Right lobe of liver (tissue), 4 donors: ENCODE measurements around the gene RIT1.

Experiments used
- CTCF ChIP-seq, 4 donors: fragments of 200-600 bp in 3 of 4; fragments of 450-650 bp in 1 of 4; IDR thresholded peaks; one replicate each; pipeline versions ENCODE4 v1.5.1 to v1.8.0; 2016 to 2022; ENCODE audit warnings: antibody characterized with exemption in 4 of 4, mild to moderate bottlenecking in 2 of 4
- POLR2A ChIP-seq: fragments of 450-650 bp; IDR thresholded peaks from one replicate; pipeline ENCODE4 v1.6.1; 2017; ENCODE audit warnings: antibody characterized with exemption, mild to moderate bottlenecking
- donor health status: DM: no; HTN: no; CAD: no.
- donor health status: DM: no; HTN: no; CAD: no.
- donor health status: DM: no; HTN: yes; CAD: no.

GRCh38 chr1:155856257-155856974 is 54.7 kb downstream of the RIT1 start:
- no peak for TF ChIP-seq CTCF (IDR thresholded peaks at IDR 0.05)
- TF ChIP-seq POLR2A = no peak
